T-helper 2 cell treated with Interferon-gamma antibody and Interleukin-4, amounts not matched to agents 100 ng/mL and 5 ng/mL, for 36 hours (primary cell): ENCODE data around the gene ZNF148. TPM values are rescaled to one million over a fixed set of nuclear protein-coding genes. Genes with fewer than 3 reads are reported as not detected.
"Not testable (repeated sequence)": the region's sequence is repeated elsewhere in the genome, so short reads cannot be mapped to it uniquely, and the experiment has no call there.

Experiments
- intact Hi-C: fragments of 100-400 bp; cut with micrococcal nuclease; formaldehyde crosslinking; loops from one replicate; pipeline ENCODE4 v1.15.1; 2023
- total RNA-seq: library from RNA; stranded (reverse); gene quantifications from 2 replicates; pipeline ENCODE4 v1.2.3, GENCODE V29; 2022

The ZNF148 gene
- total RNA-seq, 1 donor from 2014 or later: 42.2 TPM

- intact Hi-C loops: loop anchor here (1.0 to 10.0 kb wide), 7 partner anchors 19 to 1789 kb away; partner anchors contain the start of genes HACD2, OSBPL11 and SNX4
Observed at GRCh38 chr3:125375950-125376679, 990 bp upstream of the ZNF148 start.

GRCh38 chr3:125374501-125374995, 577 bp downstream of the ZNF148 start:
- intact Hi-C loops: loop anchor here (2.0 to 10.0 kb wide), 2 partner anchors 18 to 230 kb away; no protein-coding TSS in a partner anchor

DNA sequence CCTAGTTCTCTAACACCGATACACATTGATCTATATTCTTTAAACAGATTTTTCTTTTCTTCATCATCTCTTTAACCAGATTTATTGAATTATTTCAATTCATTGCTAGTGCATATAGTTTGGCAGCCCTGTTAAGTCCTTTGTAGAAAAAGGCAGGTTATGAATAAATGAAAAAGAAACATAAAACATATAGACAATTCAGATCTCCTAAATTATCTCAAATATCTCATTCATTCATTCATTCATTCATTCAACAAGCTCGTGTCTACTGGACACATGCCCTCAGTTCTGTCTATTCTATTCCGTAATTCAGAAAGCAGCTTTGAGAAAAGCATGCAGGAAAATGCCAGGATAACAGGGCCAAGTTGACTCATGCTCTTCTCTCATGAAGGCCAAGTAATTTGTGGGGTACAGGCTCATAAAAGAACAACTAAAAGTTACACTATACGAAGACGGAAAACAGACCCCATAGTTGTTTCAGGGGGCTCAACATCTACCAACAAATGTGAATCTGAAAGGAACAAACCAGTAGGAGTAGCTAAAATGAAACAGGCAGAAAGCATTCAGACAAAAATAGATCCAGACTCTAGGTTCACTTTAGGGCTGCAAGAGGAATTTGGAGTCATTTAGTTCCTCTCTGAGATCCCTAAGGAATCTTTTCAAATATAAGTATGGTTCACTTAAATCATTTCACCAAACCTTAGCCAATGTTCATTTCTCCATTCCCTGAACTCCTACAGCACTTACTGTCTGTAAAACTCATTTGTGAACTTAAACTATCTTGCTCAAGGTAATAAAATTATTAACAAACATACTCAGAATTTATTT, 7.5 kb downstream of the ZNF148 start:
- intact Hi-C loops: no loop called here

- intact Hi-C loops: no loop called here
Observed at GRCh38 chr3:125366132-125366531, 9.0 kb downstream of the ZNF148 start.

DNA sequence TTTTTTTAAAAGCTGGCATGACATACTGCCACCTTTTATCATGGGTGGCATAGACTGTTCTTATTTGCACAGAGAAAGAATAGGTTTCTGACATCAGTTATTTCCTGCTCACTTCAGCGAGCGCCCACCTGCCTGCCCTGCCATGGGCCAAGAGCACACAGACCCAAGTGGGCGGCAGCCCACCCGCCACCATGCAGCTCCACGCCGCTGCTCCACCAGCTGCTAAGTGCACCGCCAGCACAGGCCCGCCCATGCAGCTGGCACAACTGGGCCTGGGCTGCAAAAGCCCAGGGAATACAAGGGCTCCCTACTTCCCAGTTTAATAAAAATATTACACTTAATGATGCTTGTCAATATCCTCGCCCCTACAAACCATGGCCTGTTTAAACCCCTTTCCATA, 15.4 kb downstream of the ZNF148 start:
- intact Hi-C loops: loop anchor here (5.0 kb wide), 1 partner anchor 47 kb away; no protein-coding TSS in a partner anchor

- intact Hi-C loops: loop anchor here (5.0 kb wide), 1 partner anchor 47 kb away; no protein-coding TSS in a partner anchor
Observed at GRCh38 chr3:125358923-125359322, 16.2 kb downstream of the ZNF148 start.

DNA sequence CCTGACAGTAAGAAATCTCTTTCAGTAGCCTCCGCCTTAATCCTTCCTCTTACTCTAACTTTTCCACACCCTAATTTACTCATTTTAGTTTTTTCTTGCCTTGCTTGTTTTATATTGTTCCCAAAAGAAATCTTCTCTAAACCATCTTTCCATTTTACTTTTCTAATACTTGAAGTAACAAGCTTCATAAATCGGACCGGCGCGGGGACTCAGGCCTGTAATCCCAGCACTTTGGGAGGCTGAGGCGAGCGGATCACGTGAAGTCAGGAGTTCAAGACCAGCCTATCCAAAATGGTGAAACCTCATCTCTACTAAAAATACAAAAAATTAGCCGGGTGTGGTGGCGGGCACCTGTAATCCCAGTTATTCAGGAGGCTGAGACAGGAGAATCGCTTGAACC, 17.3 kb downstream of the ZNF148 start:
- intact Hi-C loops: loop anchor here (2.0 to 5.0 kb wide), 2 partner anchors 17 to 46 kb away; partner anchors contain the start of gene ZNF148

- intact Hi-C loops: loop anchor here (2.0 to 5.0 kb wide), 2 partner anchors 18 to 45 kb away; partner anchors contain the start of gene ZNF148
Observed at GRCh38 chr3:125357032-125357658, 18.0 kb downstream of the ZNF148 start.

- intact Hi-C loops: loop anchor here (2.0 to 5.0 kb wide), 2 partner anchors 18 to 44 kb away; partner anchors contain the start of gene ZNF148
Observed at GRCh38 chr3:125356140-125357026, 18.7 kb downstream of the ZNF148 start.

GRCh38 chr3:125353659-125354058, 21.5 kb downstream of the ZNF148 start:
- intact Hi-C loops: no loop called here

DNA sequence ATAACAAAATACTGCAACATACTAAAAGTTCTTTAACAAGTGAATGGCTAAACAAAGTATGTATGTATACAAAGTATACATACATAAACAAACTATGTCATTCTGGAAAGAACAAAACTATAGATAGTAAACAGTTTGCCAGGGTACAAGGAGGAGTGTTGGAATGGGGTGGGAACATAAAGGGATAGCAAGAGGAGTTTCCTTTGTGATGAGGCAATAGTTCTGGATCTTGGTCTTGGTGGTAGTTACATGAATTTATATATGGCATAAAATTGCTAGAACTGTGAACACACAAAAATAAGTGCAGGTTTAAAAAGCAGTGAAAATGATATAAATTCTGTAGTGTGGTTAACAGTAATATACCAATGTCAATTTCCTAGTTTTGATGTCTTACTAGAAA, 22.0 kb downstream of the ZNF148 start:
- intact Hi-C loops: no loop called here

- intact Hi-C loops: no loop called here
Observed at GRCh38 chr3:125351814-125352456, 23.2 kb downstream of the ZNF148 start.

- intact Hi-C loops: no loop called here
Observed at GRCh38 chr3:125351152-125351551, 24.0 kb downstream of the ZNF148 start.

DNA sequence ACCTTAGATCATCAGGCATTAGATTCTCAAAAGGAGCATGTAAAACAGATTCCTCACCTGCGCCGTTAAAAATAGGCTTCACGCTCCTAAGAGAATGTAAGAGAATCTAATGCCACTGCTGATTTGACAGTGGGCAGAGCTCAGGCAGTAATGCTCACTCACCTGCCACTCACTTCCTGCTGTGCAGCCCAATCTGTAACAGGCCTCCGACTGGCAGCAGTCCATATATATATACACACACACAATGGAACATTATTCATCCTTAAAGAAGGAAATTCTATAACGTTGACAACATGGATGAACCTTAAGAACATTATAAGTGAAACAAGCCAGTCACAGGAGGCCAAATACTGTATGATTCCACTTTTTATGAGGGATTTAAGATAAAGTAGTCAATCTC, 24.5 kb downstream of the ZNF148 start:
- intact Hi-C loops: no loop called here

- intact Hi-C loops: no loop called here
Observed at GRCh38 chr3:125349556-125350165, 25.5 kb downstream of the ZNF148 start.

DNA sequence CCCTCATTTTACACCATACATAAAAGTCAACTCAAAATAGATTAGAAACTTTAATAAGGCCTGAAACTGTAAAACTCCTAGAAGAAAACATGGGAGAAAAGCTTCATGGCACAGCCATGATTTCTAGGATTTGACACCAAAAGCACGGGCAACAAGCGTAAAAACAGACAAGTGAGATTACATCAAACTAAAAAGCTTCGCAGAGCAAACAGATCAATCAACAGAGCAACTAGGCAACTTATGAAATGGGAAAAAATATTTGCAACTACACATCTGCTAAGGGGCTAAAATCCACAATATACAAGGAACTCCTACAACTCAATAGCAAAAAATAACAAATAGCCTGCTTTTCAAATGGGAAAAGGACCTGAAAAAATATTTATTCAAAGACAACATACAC, 26.1 kb downstream of the ZNF148 start:
- intact Hi-C loops: no loop called here

DNA sequence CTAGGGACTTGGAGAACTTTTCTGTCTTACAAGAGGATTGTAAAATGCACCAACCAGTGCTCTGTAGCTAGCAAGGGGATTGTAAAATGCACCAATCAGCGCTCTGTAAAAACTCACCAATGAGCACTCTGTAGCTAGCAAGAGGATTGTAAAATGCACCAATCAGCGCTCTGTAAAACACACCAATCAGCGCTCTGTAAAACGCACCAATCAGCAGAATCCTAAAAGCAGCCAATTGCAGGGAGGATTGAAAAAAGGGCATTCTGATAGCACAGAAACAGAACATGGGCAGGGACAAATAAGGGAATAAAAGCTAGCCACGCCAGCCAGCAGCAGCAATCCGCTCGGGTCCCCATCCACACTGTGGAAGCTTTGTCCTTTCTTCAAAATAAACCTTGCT, 31.8 kb downstream of the ZNF148 start:
- intact Hi-C loops: not testable (repeated sequence)

GRCh38 chr3:125340121-125340520, 35.0 kb downstream of the ZNF148 start:
- intact Hi-C loops: no loop called here

GRCh38 chr3:125337506-125337905, 37.6 kb downstream of the ZNF148 start:
- intact Hi-C loops: no loop called here
